Mesenchymal stem cell (in vitro differentiated cells and primary cell): ENCODE results near the gene PLXNA1.

Experiments
- DNase-seq: peaks from one replicate; pipeline ENCODE4 v3.0.0-alpha.2; 2013
- H2AFZ ChIP-seq: one replicate; pipeline ENCODE4 v1.6.1; 2013; ENCODE audit warnings: low read depth, mild to moderate bottlenecking, control low read depth, inconsistent platforms, low read length, moderate library complexity
- H2AK5ac ChIP-seq: 2 replicates; pipeline ENCODE4 v1.6.1; 2013; ENCODE audit warnings: low read length, moderate library complexity, mild to moderate bottlenecking, inconsistent platforms; ENCODE audit not compliant: severe bottlenecking
- H2BK120ac ChIP-seq: one replicate; pipeline ENCODE4 v1.6.1; 2013; ENCODE audit warnings: low read depth, mild to moderate bottlenecking, inconsistent platforms, low read length, moderate library complexity
- H2BK12ac ChIP-seq, 2 experiments: one replicate each; pipeline ENCODE4 v1.6.1; 2013; ENCODE audit warnings: inconsistent platforms in 2 of 2, low read length in 2 of 2, mild to moderate bottlenecking in 2 of 2, moderate library complexity in 2 of 2, control low read depth in 1 of 2
- H2BK15ac ChIP-seq: one replicate; pipeline ENCODE4 v1.6.1; 2013; ENCODE audit warnings: mild to moderate bottlenecking, low read depth, inconsistent platforms; ENCODE audit not compliant: poor library complexity, severe bottlenecking
- H2BK5ac ChIP-seq: 2 replicates; pipeline ENCODE4 v1.6.1; 2013; ENCODE audit warnings: low read depth, mild to moderate bottlenecking, low read length, control low read depth, inconsistent platforms; ENCODE audit not compliant: poor library complexity, severe bottlenecking
- H3K14ac ChIP-seq, 2 experiments: one replicate each; pipeline ENCODE4 v1.6.1; 2013; ENCODE audit warnings: inconsistent platforms in 2 of 2, low read length in 2 of 2, control low read depth in 1 of 2, mild to moderate bottlenecking in 1 of 2, moderate library complexity in 1 of 2
- H3K18ac ChIP-seq, 2 experiments: one replicate each; pipeline ENCODE4 v1.6.1; 2013; ENCODE audit warnings: inconsistent platforms in 2 of 2, low read length in 2 of 2, control low read depth in 1 of 2, low read depth in 1 of 2, mild to moderate bottlenecking in 1 of 2
- H3K23ac ChIP-seq, 2 experiments: one replicate each; pipeline ENCODE4 v1.6.1; 2013; ENCODE audit warnings: inconsistent platforms in 2 of 2, low read length in 2 of 2, mild to moderate bottlenecking in 2 of 2, moderate library complexity in 2 of 2, control low read depth in 1 of 2
- H3K27ac ChIP-seq: 2 replicates; pipeline ENCODE4 v1.5.1; 2013; ENCODE audit warnings: mild to moderate bottlenecking, moderate library complexity, low read length, control low read depth, inconsistent platforms; ENCODE audit not compliant: poor library complexity, severe bottlenecking
- H3K27me3 ChIP-seq, 2 experiments: 2 replicates each; pipeline versions ENCODE4 v1.6.1 to v1.7.0; 2013; ENCODE audit warnings: low read length in 2 of 2, mild to moderate bottlenecking in 2 of 2, moderate library complexity in 2 of 2, control low read depth in 1 of 2, inconsistent platforms in 1 of 2; ENCODE audit not compliant: control insufficient read depth in 1 of 2, insufficient read depth in 1 of 2
- H3K36me3 ChIP-seq, 2 experiments: 2 replicates each; pipeline versions ENCODE4 v1.6.1 to v1.7.0; 2013; ENCODE audit warnings: low read length in 2 of 2, control low read depth in 1 of 2, inconsistent platforms in 1 of 2, low read depth in 1 of 2, mild to moderate bottlenecking in 1 of 2; ENCODE audit not compliant: insufficient read depth in 2 of 2, control insufficient read depth in 1 of 2
- H3K4ac ChIP-seq, 2 experiments: one replicate each; pipeline ENCODE4 v1.6.1; 2013; ENCODE audit warnings: inconsistent platforms in 2 of 2, low read length in 2 of 2, mild to moderate bottlenecking in 2 of 2, moderate library complexity in 2 of 2, control low read depth in 1 of 2, low read depth in 1 of 2
- H3K4me1 ChIP-seq: 2 replicates; pipeline ENCODE4 v1.6.1; 2013; ENCODE audit warnings: low read depth, low read length, control low read depth; ENCODE audit not compliant: control insufficient read depth, insufficient read depth
- H3K4me2 ChIP-seq: 2 replicates; pipeline ENCODE4 v1.6.1; 2013; ENCODE audit warnings: low read length, mild to moderate bottlenecking, inconsistent platforms; ENCODE audit not compliant: poor library complexity, severe bottlenecking
- H3K4me3 ChIP-seq, 2 experiments: 2 replicates each; pipeline versions ENCODE4 v1.5.1 to v1.7.0; 2013; ENCODE audit warnings: low read length in 2 of 2, mild to moderate bottlenecking in 2 of 2, control low read depth in 1 of 2, low read depth in 1 of 2; ENCODE audit not compliant: insufficient read depth in 1 of 2
- H3K79me1 ChIP-seq: replicated peaks from 2 replicates; pipeline ENCODE4 v1.6.1; 2013; ENCODE audit warnings: mild to moderate bottlenecking, control low read depth, low read length, inconsistent platforms; ENCODE audit not compliant: poor library complexity, severe bottlenecking
- H3K9ac ChIP-seq: 2 replicates; pipeline ENCODE4 v1.7.0; 2013; ENCODE audit warnings: mild to moderate bottlenecking, low read length, moderate library complexity
- H3K9me3 ChIP-seq: 2 replicates; pipeline ENCODE4 v1.7.0; 2013; ENCODE audit warnings: mild to moderate bottlenecking, low read length; ENCODE audit not compliant: control insufficient read depth
- H4K8ac ChIP-seq: one replicate; pipeline ENCODE4 v1.6.1; 2013; ENCODE audit warnings: inconsistent platforms, mild to moderate bottlenecking, low read length, moderate library complexity
- H4K91ac ChIP-seq: one replicate; pipeline ENCODE4 v1.6.1; 2013; ENCODE audit warnings: mild to moderate bottlenecking, low read length, inconsistent platforms
- WGBS: methylation state at CpG from one replicate; pipeline ENCODE4 v1.1.7; 2013; ENCODE audit warnings: mixed read lengths; 5-methylcytosine and 5-hydroxymethylcytosine counted together

PLXNA1 gene

DNA sequence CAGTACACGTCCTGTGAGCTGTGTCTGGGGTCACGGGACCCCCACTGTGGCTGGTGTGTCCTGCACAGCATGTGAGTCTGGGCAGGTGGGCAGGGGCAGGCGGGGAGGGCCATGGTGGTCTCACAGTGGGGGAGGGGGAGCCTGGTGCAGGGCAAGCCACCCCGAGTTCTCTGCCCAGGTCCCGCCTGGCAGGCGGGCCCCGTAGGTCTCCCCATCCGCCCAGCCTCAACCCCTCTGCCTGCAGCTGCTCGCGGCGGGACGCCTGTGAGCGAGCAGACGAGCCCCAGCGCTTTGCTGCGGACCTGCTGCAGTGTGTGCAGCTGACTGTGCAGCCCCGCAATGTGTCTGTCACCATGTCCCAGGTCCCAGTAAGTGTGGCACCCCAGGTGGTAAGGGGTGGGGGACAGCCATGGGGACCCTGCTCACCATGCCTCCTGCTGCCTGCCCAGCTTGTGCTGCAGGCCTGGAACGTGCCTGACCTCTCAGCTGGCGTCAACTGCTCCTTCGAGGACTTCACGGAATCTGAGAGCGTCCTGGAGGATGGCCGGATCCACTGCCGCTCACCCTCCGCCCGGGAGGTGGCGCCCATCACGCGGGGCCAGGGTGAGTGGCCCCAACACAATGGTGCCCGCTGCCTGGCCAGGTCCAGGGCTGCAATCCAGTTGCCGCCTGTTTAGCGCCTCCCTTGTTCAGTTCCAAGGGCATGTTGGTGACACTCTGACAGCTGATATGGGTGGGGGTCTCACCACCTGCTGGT is 21.9 kb downstream of the PLXNA1 start:
- no peak overlapping the region for H2BK120ac ChIP-seq
- peak overlapping the region in 1 of 2 experiments; percentile 5 for H3K18ac ChIP-seq
- H3K9ac ChIP-seq = no peak overlapping the region
- H3K79me1 ChIP-seq = peaks cover 39% of the 10 kb centered on the region
- no peaks in the 10 kb centered on the region for H3K27me3 ChIP-seq
- H3K14ac ChIP-seq = no peak overlapping the region
- no peak overlapping the region for H3K27ac ChIP-seq
- no peak overlapping the region for H3K4me2 ChIP-seq
- peak overlapping the region; percentile 30 for H4K91ac ChIP-seq
- no peak overlapping the region for H2AK5ac ChIP-seq
- peaks cover 48% of the 10 kb centered on the region for H3K4me1 ChIP-seq
- no peak overlapping the region for H3K23ac ChIP-seq
- H3K4ac ChIP-seq = no peak overlapping the region
- no peak overlapping the region for H2BK5ac ChIP-seq
- peak overlapping the region in 1 of 2 experiments; percentile 33 for H2BK12ac ChIP-seq
- H4K8ac ChIP-seq = no peak overlapping the region
- no peak overlapping the region for H2AFZ ChIP-seq
- no peak for DNase-seq
- no peak overlapping the region for H2BK15ac ChIP-seq
- no peaks in the 10 kb centered on the region for H3K9me3 ChIP-seq
- H3K36me3 ChIP-seq = peaks cover 18 to 56% of the 10 kb centered on the region in 2 experiments
- 97% methylated on average over 31 of the region's 32 CpGs for WGBS
- no peak overlapping the region for H3K4me3 ChIP-seq

GRCh38 chr3:127005864-127006500 is 23.1 kb downstream of the PLXNA1 start:
- no peaks in the 10 kb centered on the region for H3K9me3 ChIP-seq
- H4K8ac ChIP-seq = no peak overlapping the region
- WGBS = 96% methylated on average over 17 of the region's 17 CpGs
- H3K4me2 ChIP-seq = no peak overlapping the region
- H3K27me3 ChIP-seq = no peaks in the 10 kb centered on the region
- H2AK5ac ChIP-seq = no peak overlapping the region
- H3K4ac ChIP-seq = no peak overlapping the region
- H3K79me1 ChIP-seq = peaks cover 43% of the 10 kb centered on the region
- peak overlapping the region; percentile 14 for H4K91ac ChIP-seq
- H3K4me1 ChIP-seq = peaks cover 39% of the 10 kb centered on the region
- H3K23ac ChIP-seq = no peak overlapping the region
- peaks cover 22 to 56% of the 10 kb centered on the region in 2 experiments for H3K36me3 ChIP-seq
- no peak overlapping the region for H3K9ac ChIP-seq
- no peak overlapping the region for H2BK5ac ChIP-seq
- peak overlapping the region; percentile 11 for H3K27ac ChIP-seq
- H2BK15ac ChIP-seq = no peak overlapping the region
- H2AFZ ChIP-seq = no peak overlapping the region
- H2BK12ac ChIP-seq = no peak overlapping the region
- no peak overlapping the region for H3K14ac ChIP-seq
- DNase-seq = no peak
- H3K18ac ChIP-seq = no peak overlapping the region
- no peak overlapping the region for H3K4me3 ChIP-seq
- H2BK120ac ChIP-seq = no peak overlapping the region

GRCh38 chr3:127006781-127007436 is 24.0 kb downstream of the PLXNA1 start:
- no peak for DNase-seq
- no peak overlapping the region for H3K23ac ChIP-seq
- no peaks in the 10 kb centered on the region for H3K9me3 ChIP-seq
- H2AFZ ChIP-seq = no peak overlapping the region
- no peaks in the 10 kb centered on the region for H3K27me3 ChIP-seq
- peaks cover 25 to 60% of the 10 kb centered on the region in 2 experiments for H3K36me3 ChIP-seq
- H3K18ac ChIP-seq = no peak overlapping the region
- H4K8ac ChIP-seq = no peak overlapping the region
- no peak overlapping the region for H2BK12ac ChIP-seq
- peaks cover 34% of the 10 kb centered on the region for H3K4me1 ChIP-seq
- no peak overlapping the region for H3K14ac ChIP-seq
- H3K4ac ChIP-seq = no peak overlapping the region
- no peak overlapping the region for H3K4me2 ChIP-seq
- WGBS = 91% methylated on average over 8 of the region's 8 CpGs
- H3K4me3 ChIP-seq = no peak overlapping the region
- no peak overlapping the region for H2BK5ac ChIP-seq
- no peak overlapping the region for H2BK120ac ChIP-seq
- no peak overlapping the region for H3K27ac ChIP-seq
- H2AK5ac ChIP-seq = no peak overlapping the region
- no peak overlapping the region for H3K9ac ChIP-seq
- H4K91ac ChIP-seq = no peak overlapping the region
- no peak overlapping the region for H2BK15ac ChIP-seq
- H3K79me1 ChIP-seq = peaks cover 52% of the 10 kb centered on the region

- no peaks in the 10 kb centered on the region for H3K9me3 ChIP-seq
- peaks cover 38 to 73% of the 10 kb centered on the region in 2 experiments for H3K36me3 ChIP-seq
- H2AFZ ChIP-seq = no peak overlapping the region
- H3K4me3 ChIP-seq = no peak overlapping the region
- no peak overlapping the region for H3K27ac ChIP-seq
- no peak overlapping the region for H3K4ac ChIP-seq
- H3K27me3 ChIP-seq = no peaks in the 10 kb centered on the region
- no peak overlapping the region for H3K14ac ChIP-seq
- H2BK12ac ChIP-seq = no peak overlapping the region
- DNase-seq = no peak
- H3K4me1 ChIP-seq = peaks cover 27% of the 10 kb centered on the region
- H2BK5ac ChIP-seq = no peak overlapping the region
- no peak overlapping the region for H3K18ac ChIP-seq
- no peak overlapping the region for H3K23ac ChIP-seq
- H3K9ac ChIP-seq = no peak overlapping the region
- 96% methylated on average over 10 of the region's 10 CpGs for WGBS
- no peak overlapping the region for H2BK120ac ChIP-seq
- peaks cover 61% of the 10 kb centered on the region for H3K79me1 ChIP-seq
- no peak overlapping the region for H3K4me2 ChIP-seq
- no peak overlapping the region for H2BK15ac ChIP-seq
- no peak overlapping the region for H4K8ac ChIP-seq
- H4K91ac ChIP-seq = peak overlapping the region; percentile 46
- no peak overlapping the region for H2AK5ac ChIP-seq
Measured at GRCh38 chr3:127008236-127008635, 25.3 kb downstream of the PLXNA1 start.
